Motor neuron (in vitro differentiated cells): Measurements from ENCODE around the gene NIPSNAP2. TPM values are rescaled to one million over a fixed set of nuclear protein-coding genes. Genes with fewer than 3 reads are reported as not detected.
"Not testable (repeated sequence)": the region's sequence is repeated elsewhere in the genome, so short reads cannot be mapped to it uniquely, and the experiment has no call there.

ENCODE experiments used
- ATAC-seq, 8 experiments: fragments of 200-7000 bp; cut with Tn5 transposase; replicated peaks in 6 of 8; 2 replicates each; pipeline ENCODE4 v1.8.0; 2021; ENCODE audit warnings: mild to moderate bottlenecking in 8 of 8, moderate library complexity in 8 of 8
- H3K27ac ChIP-seq, 2 donors: fragments of 250-450 bp; sonication (Bioruptor Pico); 2 replicates each; pipeline ENCODE4 v1.9.0; 2021; ENCODE audit warnings: antibody characterized with exemption in 2 of 2, mild to moderate bottlenecking in 2 of 2, moderate library complexity in 1 of 2
- H3K4me1 ChIP-seq, 2 donors: fragments of 250-450 bp; sonication (Bioruptor Pico); replicated peaks in 1 of 2; 2 replicates each; pipeline ENCODE4 v1.6.1; 2021; ENCODE audit warnings: antibody characterized with exemption in 2 of 2, mild to moderate bottlenecking in 2 of 2, moderate library complexity in 1 of 2
- H3K4me3 ChIP-seq, 5 donors: fragments of 250-450 bp; sonication (Bioruptor Pico); 2 replicates each; pipeline ENCODE4 v1.9.0; 2021; ENCODE audit warnings: antibody characterized with exemption in 5 of 5, mild to moderate bottlenecking in 5 of 5, moderate library complexity in 4 of 5
- WGBS, 10 experiments: fragments of 450-650 bp; shearing (Covaris generic); methylation state at CpG; one replicate each; pipeline ENCODE4 v1.0.0; 2022; 5-methylcytosine and 5-hydroxymethylcytosine counted together
- in situ Hi-C, 9 experiments: fragments of 400-800 bp; cut with MboI; loops; one replicate each; pipeline ENCODE4 v1.15.0; 2021; ENCODE audit warnings: low sequenced_read_pairs in 9 of 9, low pct_unique_long_range_greater_than_20kb in 2 of 9; ENCODE audit not compliant: unreplicated experiment in 9 of 9
- total RNA-seq, 8 experiments: library from RNA; unstranded; fragments of 300-600 nt; gene quantifications; 2 replicates each; pipeline versions ENCODE4 v1.2.3 to v1.2.4, GENCODE V29; 2022

NIPSNAP2 gene
- 10 to 100 TPM; 12.0 to 69.8 (median 40.7) TPM for total RNA-seq

GRCh38 chr7:55964261-55965099 is at the start of gene NIPSNAP2:
Gene NIPSNAP2, plus strand, starts transcription at chr7:55964585. Its CDS starts 25 bp downstream, at chr7:55964610.
- 0 to 20% methylated on average over 1 to 3 of the region's 105 CpGs; no CpG with 5 or more reads in 8 of the 10 experiments for whole genome bisulfite sequencing, 10 experiments
- in situ Hi-C loops = loop anchor here in 2 of 9 experiments (25.0 kb wide), 1 partner anchor 327 kb away; no protein-coding TSS in a partner anchor
- Histone ChIP-seq H3K27ac (peak within 1 kb of the TSS; percentile 88 to 96), H3K4me1 (peaks cover 6 to 10% of the 10 kb centered on the region in 2 donors), H3K4me3 (peak within 1 kb of the TSS; percentile 72 to 94 (median 84))
- peak; percentile 77 to 94 (median 90) for ATAC-seq

- WGBS, 10 experiments = 80 to 100% (median 100%) methylated on average over 1 of the region's 1 CpG; no CpG with 5 or more reads in 6 of the 10 experiments
- in situ Hi-C loops = no loop called here
- ATAC-seq = no peak
- no peak overlapping the region for H3K4me3 ChIP-seq
- no peak overlapping the region for H3K27ac ChIP-seq
- H3K4me1 ChIP-seq = no peaks in the 10 kb centered on the region
These were observed 46.6 kb upstream of the NIPSNAP2 start for GRCh38 chr7:55917771-55918170.

GRCh38 chr7:55928006-55928767 is 36.2 kb upstream of the NIPSNAP2 start:
- 54 to 100% (median 80%) methylated on average over 1 to 5 of the region's 5 CpGs for WGBS, 10 experiments
- no peak for ATAC-seq
- no peak overlapping the region for H3K27ac ChIP-seq
- no peaks in the 10 kb centered on the region for H3K4me1 ChIP-seq
- in situ Hi-C loops = no loop called here
- H3K4me3 ChIP-seq = no peak overlapping the region

GRCh38 chr7:55931421-55932151 is 32.8 kb upstream of the NIPSNAP2 start:
- no peak for ATAC-seq
- in situ Hi-C loops = no loop called here
- no peak overlapping the region for H3K27ac ChIP-seq
- 26 to 95% (median 60%) methylated on average over 2 to 5 of the region's 5 CpGs for WGBS, 10 experiments
- H3K4me1 ChIP-seq = no peaks in the 10 kb centered on the region
- H3K4me3 ChIP-seq = no peak overlapping the region

GRCh38 chr7:55939514-55940123 is 24.8 kb upstream of the NIPSNAP2 start:
- no peak for ATAC-seq
- Histone ChIP-seq H3K4me1 (no peaks in the 10 kb centered on the region), H3K27ac (no peak overlapping the region), H3K4me3 (no peak overlapping the region)
- WGBS, 10 experiments = 51 to 100% (median 94%) methylated on average over 3 to 7 of the region's 7 CpGs; no CpG with 5 or more reads in 2 of the 10 experiments
- in situ Hi-C loops = no loop called here

GRCh38 chr7:55946545-55946944 is 17.8 kb upstream of the NIPSNAP2 start:
- no peaks in the 10 kb centered on the region for H3K4me1 ChIP-seq
- WGBS, 10 experiments = 29 to 100% (median 75%) methylated on average over 1 to 5 of the region's 5 CpGs; no CpG with 5 or more reads in 4 of the 10 experiments
- H3K4me3 ChIP-seq = no peak overlapping the region
- in situ Hi-C loops = no loop called here
- no peak overlapping the region for H3K27ac ChIP-seq
- ATAC-seq = no peak

GRCh38 chr7:55951637-55952351 is 12.6 kb upstream of the NIPSNAP2 start, which contains the start of gene MRPS17:
Gene MRPS17, plus strand, starts transcription at chr7:55951877. Its CDS starts 1,319 bp downstream, at chr7:55953196.
- WGBS, 10 experiments = 0 to 3% (median 2%) methylated on average over 5 to 12 of the region's 53 CpGs; no CpG with 5 or more reads in 3 of the 10 experiments
- peak; percentile 99 to 100 (median 100) for ATAC-seq
- Histone ChIP-seq H3K4me1 (peaks cover 0 to 6% of the 10 kb centered on the region in 2 donors), H3K27ac (peak within 1 kb of the TSS; percentile 65 to 78), H3K4me3 (peak within 1 kb of the TSS; percentile 67 to 91 (median 84))
- in situ Hi-C loops = loop anchor here in 2 of 9 experiments (25.0 kb wide), 1 partner anchor 314 kb away; no protein-coding TSS in a partner anchor

GRCh38 chr7:55952352-55952671 is 12.1 kb upstream of the NIPSNAP2 start:
- not testable (repeated sequence) for ATAC-seq
- WGBS, 10 experiments = 0 to 37% (median 25%) methylated on average over 2 to 12 of the region's 19 CpGs; no CpG with 5 or more reads in 6 of the 10 experiments

GRCh38 chr7:55953707-55954475 is 10.5 kb upstream of the NIPSNAP2 start:
- H3K4me3 ChIP-seq = no peak overlapping the region
- in situ Hi-C loops = loop anchor here in 2 of 9 experiments (25.0 kb wide), 1 partner anchor 317 kb away; no protein-coding TSS in a partner anchor
- H3K27ac ChIP-seq = no peak overlapping the region
- no peak for ATAC-seq
- 80 to 100% (median 100%) methylated on average over 1 to 8 of the region's 11 CpGs; no CpG with 5 or more reads in 2 of the 10 experiments for WGBS, 10 experiments
- peaks cover 0 to 6% of the 10 kb centered on the region in 2 donors for H3K4me1 ChIP-seq

More at GRCh38 chr7:55952352-55952671, 12.1 kb upstream of the NIPSNAP2 start:
- H3K27ac ChIP-seq = peak overlapping the region in 1 of 2 donors; percentile 78
- peak overlapping the region; percentile 67 to 91 (median 84) for H3K4me3 ChIP-seq
- H3K4me1 ChIP-seq = not testable (repeated sequence)
- in situ Hi-C loops = loop anchor here in 2 of 9 experiments (25.0 kb wide), 1 partner anchor 315 kb away; no protein-coding TSS in a partner anchor

GRCh38 chr7:55957190-55957589 is 7.2 kb upstream of the NIPSNAP2 start:
- H3K4me3 ChIP-seq = no peak overlapping the region
- peaks cover 0 to 6% of the 10 kb centered on the region in 2 donors for H3K4me1 ChIP-seq
- in situ Hi-C loops = loop anchor here in 2 of 9 experiments (25.0 kb wide), 1 partner anchor 320 kb away; no protein-coding TSS in a partner anchor
- H3K27ac ChIP-seq = no peak overlapping the region
- ATAC-seq = no peak
- WGBS, 10 experiments = 89 to 100% (median 100%) methylated on average over 1 to 3 of the region's 4 CpGs; no CpG with 5 or more reads in 3 of the 10 experiments

- H3K4me3 ChIP-seq = no peak overlapping the region
- in situ Hi-C loops = loop anchor here in 2 of 9 experiments (25.0 kb wide), 1 partner anchor 325 kb away; no protein-coding TSS in a partner anchor
- H3K27ac ChIP-seq = no peak overlapping the region
- ATAC-seq = no peak
- H3K4me1 ChIP-seq = peaks cover 6 to 10% of the 10 kb centered on the region in 2 donors
- 17 to 67% (median 57%) methylated on average over 1 to 3 of the region's 3 CpGs; no CpG with 5 or more reads in 5 of the 10 experiments for WGBS, 10 experiments
These were observed 2.4 kb upstream of the NIPSNAP2 start for GRCh38 chr7:55962014-55962413.
